Cerebellar cortex (tissue), 1 donor: Measurements from ENCODE around the gene RARS1.
"Not testable (repeated sequence)": the region's sequence is repeated elsewhere in the genome, so short reads cannot be mapped to it uniquely, and the experiment has no call there.

Experiments
- DNase-seq: peaks from one replicate; pipeline ENCODE4 v3.0.0-alpha.2; 2015; ENCODE audit warnings: low spot score

Gene RARS1

DNA sequence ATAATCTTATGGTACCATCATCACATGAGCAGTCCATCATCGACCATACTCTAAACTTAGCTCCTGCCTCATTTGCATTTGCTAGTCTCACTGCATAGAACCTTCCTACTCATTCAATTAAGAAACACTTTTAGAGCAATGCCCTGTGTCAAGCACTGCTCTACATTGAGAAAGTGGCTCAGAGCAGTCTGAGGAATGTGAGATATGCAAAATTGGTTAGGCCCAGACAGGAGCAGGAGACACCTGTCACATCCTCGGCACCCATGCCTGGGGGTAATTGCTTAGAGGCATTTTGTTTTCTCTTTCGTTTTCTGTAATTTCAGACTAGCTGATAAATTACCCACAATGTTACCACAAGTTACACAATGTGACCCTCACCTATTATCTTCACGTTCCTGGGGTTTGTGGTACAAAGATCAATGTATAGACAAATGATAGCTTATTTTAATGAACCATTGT is 4.9 kb upstream of the RARS1 start:
- DNase-seq, result no peak

- no peak for DNase-seq
Observed at GRCh38 chr5:168482361-168482760, 3.9 kb upstream of the RARS1 start.

- DNase-seq, result no peak
Observed at GRCh38 chr5:168489059-168489458, 2.8 kb downstream of the RARS1 start.

GRCh38 chr5:168494057-168494555 is 7.8 kb downstream of the RARS1 start:
- no peak for DNase-seq

- DNase-seq, result no peak
Observed at GRCh38 chr5:168502563-168503237, 16.4 kb downstream of the RARS1 start.

- DNase-seq, result no peak
Observed at GRCh38 chr5:168513861-168514428, 27.7 kb downstream of the RARS1 start.

DNA sequence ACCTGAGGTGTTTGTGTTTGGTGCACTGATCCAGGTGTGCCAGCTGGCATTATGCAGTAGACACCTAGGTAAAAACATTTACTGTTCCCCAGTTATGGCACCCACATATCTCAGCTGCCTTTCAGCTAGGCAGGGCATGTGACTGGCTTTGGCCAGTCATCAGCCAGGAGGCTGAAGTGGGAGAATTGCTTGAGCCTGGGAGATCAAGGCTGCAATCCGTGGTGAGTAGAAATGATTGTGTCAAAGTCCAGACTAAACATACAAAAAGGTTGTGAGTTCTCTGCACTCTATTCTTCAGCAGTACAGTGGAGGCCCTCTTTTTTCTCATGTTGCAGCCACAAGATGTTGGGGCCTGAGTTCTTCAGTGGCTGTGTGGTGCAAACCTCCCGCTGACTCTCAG is 39.6 kb downstream of the RARS1 start:
- DNase-seq, result no peak

DNA sequence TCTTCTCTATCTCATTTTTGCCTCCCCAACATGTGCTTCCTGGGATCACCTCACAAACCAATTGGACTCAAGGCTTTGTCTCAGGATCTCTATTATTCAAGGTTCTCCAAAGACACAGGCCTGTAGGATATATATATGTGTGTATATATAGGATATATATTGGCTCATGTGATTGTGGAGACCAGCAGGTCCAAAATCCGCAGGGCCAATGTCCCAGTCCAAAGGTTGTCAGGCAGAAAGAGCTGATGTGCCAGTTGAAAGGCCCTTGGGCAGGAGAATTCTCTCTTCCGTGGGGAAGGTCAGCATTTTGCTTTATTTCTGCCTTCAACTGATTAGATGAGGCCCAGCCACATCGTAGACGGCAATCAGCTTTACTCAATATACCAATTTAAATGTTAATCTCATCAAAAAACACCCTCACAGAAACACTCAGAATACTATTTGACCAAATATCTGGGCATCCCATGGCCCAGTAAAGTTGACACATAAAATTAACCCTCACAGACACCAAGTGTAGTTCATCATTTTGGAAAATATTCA is 41.6 kb downstream of the RARS1 start:
- no peak for DNase-seq

GRCh38 chr5:168528521-168529373 is 42.5 kb downstream of the RARS1 start, which contains the start of gene FBLL1:
TSS of gene FBLL1 (plus strand) at chr5:168529305. CDS start at chr5:168529505, 200 bp downstream.
- peak; percentile 54 for DNase-seq

- DNase-seq, result peak; percentile 13
Observed at GRCh38 chr5:168529374-168530234, 43.3 kb downstream of the RARS1 start.

DNA sequence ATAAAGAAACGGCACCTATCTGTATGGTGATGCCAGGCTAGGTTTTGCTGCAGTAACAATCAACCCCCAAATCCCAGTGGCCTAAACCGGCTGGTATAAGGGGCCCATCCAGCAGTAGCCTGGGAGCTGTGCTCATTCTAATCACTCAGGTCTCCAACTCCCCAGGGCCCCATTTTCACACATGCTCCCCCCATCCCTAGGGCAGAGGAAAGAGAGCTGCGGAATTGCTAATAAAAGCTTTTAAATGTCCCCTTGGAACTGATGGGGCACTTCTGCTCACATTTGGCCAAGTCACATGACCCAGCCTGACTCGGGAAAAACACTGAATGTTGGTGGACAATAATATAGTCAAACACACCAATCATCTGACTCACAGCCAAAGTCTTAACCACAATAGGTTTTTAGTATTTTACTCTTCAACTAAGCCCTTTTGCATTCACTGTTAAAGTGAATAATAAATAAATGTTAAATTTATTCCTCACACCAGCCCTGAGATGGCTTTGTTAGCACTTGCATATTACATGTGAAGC is 44.4 kb downstream of the RARS1 start:
- DNase-seq, result no peak

GRCh38 chr5:168531191-168531590 is 44.9 kb downstream of the RARS1 start:
- DNase-seq, result no peak

DNA sequence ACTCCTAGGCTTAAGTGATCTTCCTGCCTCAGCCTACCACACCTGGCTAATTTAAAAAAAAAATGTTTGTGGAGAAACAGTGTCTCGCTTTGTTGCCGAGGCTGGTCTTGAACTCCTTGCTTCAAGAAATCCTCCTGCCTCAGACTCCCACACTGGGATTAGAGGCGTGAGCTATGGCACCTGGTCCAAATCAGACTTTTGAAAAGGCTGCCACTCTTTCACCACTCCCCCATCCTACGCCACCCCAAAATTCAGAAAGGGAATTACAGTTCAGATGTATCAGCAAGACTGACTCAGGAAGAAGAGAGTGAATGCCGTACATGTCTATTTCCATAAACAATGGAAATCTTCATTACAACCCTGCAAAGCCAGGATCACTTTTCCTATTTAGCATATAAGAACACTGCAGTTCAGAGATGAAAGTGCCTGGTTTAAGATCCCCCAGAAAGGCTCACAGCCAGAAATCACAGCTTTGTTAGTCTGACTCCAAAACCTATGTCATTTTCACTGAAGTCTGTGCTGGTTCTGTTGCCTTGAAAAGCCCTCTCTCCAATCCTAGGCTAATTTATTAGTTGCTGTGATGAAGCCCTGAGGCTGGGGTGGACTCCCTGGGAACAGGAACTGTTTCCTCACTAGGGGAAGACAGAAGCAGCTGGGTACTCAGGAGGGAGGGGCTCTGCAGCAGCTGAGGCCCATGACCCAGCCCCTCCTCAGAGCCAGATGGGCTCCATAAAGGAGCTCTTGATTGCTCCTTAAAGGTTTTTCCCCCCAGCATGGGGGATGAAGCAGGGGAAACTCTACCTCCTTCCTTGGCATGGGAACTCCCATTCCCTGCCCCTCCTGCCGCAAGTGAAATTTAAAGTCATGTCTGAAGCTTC is 46.0 kb downstream of the RARS1 start:
- DNase-seq, result no peak

GRCh38 chr5:168534351-168534750 is 48.1 kb downstream of the RARS1 start:
- DNase-seq, result not testable (repeated sequence)

GRCh38 chr5:168537176-168537575 is 50.9 kb downstream of the RARS1 start:
- no peak for DNase-seq

GRCh38 chr5:168549554-168549953 is 63.3 kb downstream of the RARS1 start:
- no peak for DNase-seq

DNA sequence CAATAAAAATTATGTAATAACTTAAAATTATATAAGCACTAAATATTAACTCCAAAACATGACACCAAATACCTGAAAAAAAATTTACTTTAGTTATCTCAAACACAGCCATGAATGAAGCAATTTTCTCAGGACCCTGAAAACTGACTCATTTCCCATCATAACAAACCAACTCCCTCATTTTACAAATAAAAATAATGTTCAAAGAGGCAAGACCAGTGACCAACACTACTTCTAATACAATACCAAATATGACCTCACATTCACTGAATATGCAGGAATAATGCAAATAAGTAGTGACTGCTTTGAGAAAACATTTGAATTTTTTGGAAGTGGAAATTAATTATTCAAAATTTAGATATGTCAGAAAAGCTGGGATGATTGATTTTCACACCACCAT is 64.4 kb downstream of the RARS1 start:
- no peak for DNase-seq

DNA sequence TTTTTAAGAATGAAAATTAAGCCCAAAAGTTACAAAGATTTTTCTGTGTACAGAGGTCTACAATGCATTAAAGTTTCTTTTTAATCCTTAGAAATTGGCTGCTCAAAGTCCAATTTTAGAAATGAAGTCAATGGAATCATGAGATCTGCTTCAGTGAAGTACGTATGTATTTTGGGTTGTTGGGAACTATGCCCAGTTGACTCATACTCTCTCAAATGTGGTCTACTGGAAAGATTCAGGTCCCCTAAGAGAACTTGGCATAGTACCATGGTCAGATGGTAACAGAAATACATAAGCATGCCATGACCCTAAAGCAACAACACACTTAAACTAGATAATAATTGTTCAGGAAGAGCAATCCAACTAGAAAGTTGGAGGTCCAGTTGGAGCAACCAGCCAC is 65.9 kb downstream of the RARS1 start:
- peak; percentile 26 for DNase-seq

- DNase-seq, result no peak
Observed at GRCh38 chr5:168553377-168554130, 67.3 kb downstream of the RARS1 start.
